ENCODE results near the gene TNFSF10. TPM values are rescaled to one million over a fixed set of nuclear protein-coding genes. Genes with fewer than 3 reads are reported as not detected.

Gene TNFSF10
- total and polyA plus RNA-seq, 2 experiments from 2014 or later: 13.0 to 21.3 TPM

GRCh38 chr3:172550347-172550943 lies 27.2 kb upstream of the TNFSF10 start:
- Histone ChIP-seq H2AFZ (no peak overlapping the region), H3K9me3 (ENCODE audit: low read depth) (no peaks in the 10 kb centered on the region), H3K27me3 (no peaks in the 10 kb centered on the region), H3K79me2 (no peaks in the 10 kb centered on the region), H4K20me1 (ENCODE audit: insufficient read depth, poor library complexity, severe bottlenecking) (no peaks in the 10 kb centered on the region), H3K4me3 (no peak overlapping the region), H3K9me2 (replicated peaks; ENCODE audit: insufficient read depth) (no peaks in the 10 kb centered on the region), H3K4me1 (ENCODE audit: insufficient read depth) (peaks cover 14% of the 10 kb centered on the region), H3K4me2 (no peak overlapping the region), H3K36me3 (replicated peaks; ENCODE audit: insufficient read depth, low read depth) (no peaks in the 10 kb centered on the region), H3K27ac (no peak overlapping the region)
- DNase-seq (ENCODE audit: low spot score): peak; percentile 55
- no peak for TF ChIP-seq CTCF (IDR thresholded peaks at IDR 0.05; ENCODE audit: poor library complexity)
- no peak for TF ChIP-seq EZH2 (IDR thresholded peaks at IDR 0.05; ENCODE audit: borderline replicate concordance)
- no peak for TF ChIP-seq EZH2phosphoT487 (IDR thresholded peaks at IDR 0.05; ENCODE audit: low read depth, severe bottlenecking, unreplicated experiment)
- WGBS (ENCODE audit: low lambda C conversion rate, missing lambda C conversion rate): 88% methylated on average over 6 of the region's 6 CpGs

- DNase-seq (ENCODE audit: low spot score): peak; percentile 21
- 38% methylated on average over 2 of the region's 2 CpGs for WGBS (ENCODE audit: low lambda C conversion rate, missing lambda C conversion rate)
- Histone ChIP-seq H3K4me1 (ENCODE audit: insufficient read depth) (peaks cover 14% of the 10 kb centered on the region), H3K4me3 (no peak overlapping the region), H4K20me1 (ENCODE audit: insufficient read depth, poor library complexity, severe bottlenecking) (no peaks in the 10 kb centered on the region), H3K4me2 (no peak overlapping the region), H3K9me2 (replicated peaks; ENCODE audit: insufficient read depth) (no peaks in the 10 kb centered on the region), H3K27ac (peak overlapping the region; percentile 49), H3K79me2 (no peaks in the 10 kb centered on the region), H3K36me3 (replicated peaks; ENCODE audit: insufficient read depth, low read depth) (no peaks in the 10 kb centered on the region), H3K27me3 (no peaks in the 10 kb centered on the region), H2AFZ (no peak overlapping the region), H3K9me3 (ENCODE audit: low read depth) (no peaks in the 10 kb centered on the region)
- no peak for TF ChIP-seq EZH2 (IDR thresholded peaks at IDR 0.05; ENCODE audit: borderline replicate concordance)
- no peak for TF ChIP-seq EZH2phosphoT487 (IDR thresholded peaks at IDR 0.05; ENCODE audit: low read depth, severe bottlenecking, unreplicated experiment)
- TF ChIP-seq CTCF (IDR thresholded peaks at IDR 0.05; ENCODE audit: poor library complexity): no peak
These were observed 25.9 kb upstream of the TNFSF10 start for GRCh38 chr3:172549144-172549543.

DNA sequence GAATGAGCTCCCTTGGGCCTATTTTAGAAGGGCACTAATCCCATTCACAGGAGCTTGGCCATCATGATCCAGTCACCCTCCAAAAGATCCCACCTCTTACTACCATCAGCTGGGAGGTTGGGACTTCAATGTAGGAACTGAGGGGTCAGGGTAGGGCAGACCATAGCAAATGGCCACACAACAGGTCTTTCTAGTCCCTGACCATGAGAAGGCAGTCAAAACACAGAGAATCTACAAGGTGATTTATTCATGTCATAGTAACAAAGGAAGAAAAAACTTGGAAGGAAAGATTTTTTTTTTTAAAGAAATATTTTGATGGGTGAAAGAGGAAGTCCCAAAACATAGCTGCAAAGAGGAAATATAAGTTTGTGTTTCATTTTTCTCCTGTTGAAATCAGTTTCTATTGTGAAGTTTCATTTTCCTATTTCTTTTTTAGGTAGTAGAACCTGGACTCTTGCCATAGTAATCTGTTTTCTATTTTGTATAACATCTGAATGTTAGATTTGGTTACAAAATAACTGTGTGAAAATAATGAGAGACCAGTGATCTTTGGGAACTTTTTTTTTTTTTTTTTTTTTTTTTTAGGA lies 23.5 kb upstream of the TNFSF10 start:
- H3K79me2 ChIP-seq: no peaks in the 10 kb centered on the region
- no peaks in the 10 kb centered on the region for H3K9me3 ChIP-seq (ENCODE audit: low read depth)
- H4K20me1 ChIP-seq (ENCODE audit: insufficient read depth, poor library complexity, severe bottlenecking): no peaks in the 10 kb centered on the region
- H2AFZ ChIP-seq: no peak overlapping the region
- no peaks in the 10 kb centered on the region for H3K9me2 ChIP-seq (replicated peaks; ENCODE audit: insufficient read depth)
- peaks cover 6% of the 10 kb centered on the region for H3K4me1 ChIP-seq (ENCODE audit: insufficient read depth)
- DNase-seq (ENCODE audit: low spot score): no peak
- TF ChIP-seq EZH2 (IDR thresholded peaks at IDR 0.05; ENCODE audit: borderline replicate concordance) (no peak), EZH2phosphoT487 (IDR thresholded peaks at IDR 0.05; ENCODE audit: low read depth, severe bottlenecking, unreplicated experiment) (no peak), CTCF (IDR thresholded peaks at IDR 0.05; ENCODE audit: poor library complexity) (no peak)
- H3K4me2 ChIP-seq: no peak overlapping the region
- H3K36me3 ChIP-seq (replicated peaks; ENCODE audit: insufficient read depth, low read depth): no peaks in the 10 kb centered on the region
- no peak overlapping the region for H3K4me3 ChIP-seq
- H3K27me3 ChIP-seq: no peaks in the 10 kb centered on the region
- no peak overlapping the region for H3K27ac ChIP-seq

Data from hepatocyte (in vitro differentiated cells).